GM10266 (cell line): Measurements from ENCODE around the gene UQCC2.

Experiments used
- DNase-seq: peaks from one replicate; pipeline ENCODE4 v3.0.0; 2012; ENCODE audit errors: extremely low spot score
- TF ChIP-seq, protein P1 (sequence below): IDR thresholded peaks from 2 replicates; pipeline ENCODE4 v1.5.1; 2012; ENCODE audit warnings: mild to moderate bottlenecking, low read depth; ENCODE audit not compliant: control insufficient read depth, insufficient read depth; ENCODE audit errors: missing control alignments

The UQCC2 gene

DNA sequence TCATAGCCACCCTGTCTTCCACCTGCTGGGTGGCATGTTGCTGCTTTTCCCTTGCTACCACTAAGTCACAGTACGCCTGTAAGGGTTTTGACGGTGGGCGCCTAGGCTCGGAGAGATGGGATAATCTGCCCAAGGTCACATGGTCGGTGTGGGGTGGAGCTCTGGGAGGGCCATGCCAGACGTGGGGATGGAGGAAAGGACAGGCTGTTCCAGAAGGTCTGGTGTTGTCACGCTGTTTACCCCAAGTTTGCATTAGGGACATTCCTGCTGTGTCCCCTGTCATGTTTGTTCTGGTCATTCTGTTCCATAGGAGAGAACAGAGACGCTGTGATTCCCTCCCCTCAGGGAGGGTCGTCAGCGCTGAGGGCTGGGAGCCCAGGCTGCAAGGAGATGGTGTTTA is 19.1 kb upstream of the UQCC2 start:
- DNase-seq, result no peak
- TF ChIP-seq, protein P1, sequence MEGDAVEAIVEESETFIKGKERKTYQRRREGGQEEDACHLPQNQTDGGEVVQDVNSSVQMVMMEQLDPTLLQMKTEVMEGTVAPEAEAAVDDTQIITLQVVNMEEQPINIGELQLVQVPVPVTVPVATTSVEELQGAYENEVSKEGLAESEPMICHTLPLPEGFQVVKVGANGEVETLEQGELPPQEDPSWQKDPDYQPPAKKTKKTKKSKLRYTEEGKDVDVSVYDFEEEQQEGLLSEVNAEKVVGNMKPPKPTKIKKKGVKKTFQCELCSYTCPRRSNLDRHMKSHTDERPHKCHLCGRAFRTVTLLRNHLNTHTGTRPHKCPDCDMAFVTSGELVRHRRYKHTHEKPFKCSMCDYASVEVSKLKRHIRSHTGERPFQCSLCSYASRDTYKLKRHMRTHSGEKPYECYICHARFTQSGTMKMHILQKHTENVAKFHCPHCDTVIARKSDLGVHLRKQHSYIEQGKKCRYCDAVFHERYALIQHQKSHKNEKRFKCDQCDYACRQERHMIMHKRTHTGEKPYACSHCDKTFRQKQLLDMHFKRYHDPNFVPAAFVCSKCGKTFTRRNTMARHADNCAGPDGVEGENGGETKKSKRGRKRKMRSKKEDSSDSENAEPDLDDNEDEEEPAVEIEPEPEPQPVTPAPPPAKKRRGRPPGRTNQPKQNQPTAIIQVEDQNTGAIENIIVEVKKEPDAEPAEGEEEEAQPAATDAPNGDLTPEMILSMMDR, result no peak

DNA sequence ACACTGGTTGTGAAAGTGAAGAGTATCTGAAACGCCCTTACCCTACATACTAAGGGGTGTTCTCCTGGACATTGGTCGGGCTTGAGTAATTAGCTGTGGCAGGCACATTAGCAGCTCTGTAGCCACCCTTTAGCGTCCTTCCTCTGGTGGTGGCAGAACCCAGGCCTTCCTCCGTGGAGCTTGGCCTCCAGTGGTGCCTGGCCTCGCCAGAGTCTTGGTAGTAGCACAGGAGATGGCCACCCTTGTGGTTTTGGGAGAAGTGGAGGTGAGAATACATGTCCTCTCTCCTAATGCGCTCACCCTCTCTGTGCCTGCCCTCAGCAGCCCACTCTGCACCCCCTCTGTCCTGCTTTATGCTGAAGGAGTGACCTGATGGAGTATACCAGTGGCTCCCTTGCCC is 17.6 kb upstream of the UQCC2 start:
- no peak for DNase-seq
- TF ChIP-seq, protein P1, result no peak

DNA sequence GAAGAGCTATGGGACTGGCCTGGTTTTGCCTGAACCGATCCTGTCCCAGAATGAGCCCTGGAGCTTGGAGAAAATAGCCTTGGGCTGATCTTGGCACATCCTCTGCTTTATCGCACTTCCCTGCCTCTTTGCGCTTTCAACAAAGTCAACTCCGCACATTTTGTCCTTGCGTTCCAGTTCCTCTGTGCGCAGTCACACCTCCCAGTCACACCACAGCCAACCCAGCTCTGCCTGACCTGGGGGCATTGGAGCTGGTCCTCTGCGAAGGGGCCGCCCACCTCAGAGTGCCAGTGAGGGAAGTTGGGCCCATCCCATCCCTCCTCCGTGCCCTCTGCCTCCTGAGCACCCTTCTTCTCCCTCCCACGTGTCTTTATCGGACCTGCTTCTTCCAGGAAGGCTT is 16.9 kb upstream of the UQCC2 start:
- TF ChIP-seq, protein P1, result no peak
- no peak for DNase-seq

DNA sequence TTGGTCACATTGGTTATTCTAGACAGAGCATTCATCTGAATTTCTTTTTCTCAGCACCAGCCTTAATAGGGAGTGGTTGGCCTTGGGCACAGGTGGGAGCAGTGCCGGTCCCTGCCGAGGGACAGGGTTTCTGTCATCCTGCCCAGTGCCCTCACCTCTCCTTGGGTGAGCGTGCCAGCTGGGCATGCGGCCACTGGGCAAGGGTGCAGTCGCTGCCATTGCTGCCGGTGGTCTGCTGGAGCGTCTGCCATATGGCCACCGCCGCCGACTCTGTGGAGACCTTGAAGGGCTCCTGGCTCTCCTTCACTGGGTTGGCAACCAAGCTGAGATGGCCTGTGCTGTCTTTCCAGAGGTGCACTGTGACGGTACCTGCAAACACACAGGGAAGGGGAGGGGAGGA is 16.4 kb upstream of the UQCC2 start:
- DNase-seq, result no peak
- TF ChIP-seq, protein P1, result no peak

DNA sequence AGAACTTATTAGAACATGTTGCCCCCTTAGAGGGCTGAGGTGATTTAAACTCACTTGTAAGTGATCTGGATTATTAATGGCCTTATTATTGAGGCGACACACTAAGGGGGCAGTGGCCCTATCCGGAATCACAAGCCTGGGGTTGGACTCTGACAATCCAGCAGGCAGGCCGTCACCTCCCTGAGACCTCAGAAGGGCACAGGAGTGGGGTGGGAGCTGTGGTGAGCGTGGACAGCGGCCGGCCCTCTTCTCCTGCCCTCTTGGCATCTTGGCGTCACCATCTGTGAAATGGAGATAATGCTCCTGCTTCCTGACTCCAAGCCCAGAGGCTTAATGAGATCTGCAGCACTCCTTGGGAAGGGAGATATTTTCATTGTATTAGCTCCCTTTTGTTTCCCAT is 15.6 kb upstream of the UQCC2 start:
- TF ChIP-seq, protein P1, result no peak

DNA sequence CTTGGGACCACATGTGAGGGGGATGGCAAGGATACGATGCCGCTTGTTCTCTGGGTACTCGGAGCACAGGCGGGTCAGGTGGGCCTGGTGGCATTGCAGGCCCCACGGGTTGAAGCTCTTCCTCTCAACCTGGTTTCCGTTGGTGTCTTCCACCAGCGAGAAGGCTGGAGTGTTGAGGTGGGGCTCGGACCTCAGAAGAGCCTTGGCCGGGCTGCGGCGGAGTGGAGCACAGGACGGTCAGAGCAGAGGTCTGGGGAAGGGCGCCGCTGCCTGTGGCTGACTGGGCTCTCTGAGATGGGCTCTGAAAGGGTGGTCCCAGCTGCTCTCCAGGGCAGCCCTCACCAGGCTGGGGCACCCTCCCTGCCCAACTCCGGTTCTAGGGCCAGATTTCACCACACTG is 15.2 kb upstream of the UQCC2 start:
- DNase-seq, result no peak
- TF ChIP-seq, protein P1, result no peak

More for the DNA sequence above, 15.6 kb upstream of the UQCC2 start:
- DNase-seq, result no peak

DNA sequence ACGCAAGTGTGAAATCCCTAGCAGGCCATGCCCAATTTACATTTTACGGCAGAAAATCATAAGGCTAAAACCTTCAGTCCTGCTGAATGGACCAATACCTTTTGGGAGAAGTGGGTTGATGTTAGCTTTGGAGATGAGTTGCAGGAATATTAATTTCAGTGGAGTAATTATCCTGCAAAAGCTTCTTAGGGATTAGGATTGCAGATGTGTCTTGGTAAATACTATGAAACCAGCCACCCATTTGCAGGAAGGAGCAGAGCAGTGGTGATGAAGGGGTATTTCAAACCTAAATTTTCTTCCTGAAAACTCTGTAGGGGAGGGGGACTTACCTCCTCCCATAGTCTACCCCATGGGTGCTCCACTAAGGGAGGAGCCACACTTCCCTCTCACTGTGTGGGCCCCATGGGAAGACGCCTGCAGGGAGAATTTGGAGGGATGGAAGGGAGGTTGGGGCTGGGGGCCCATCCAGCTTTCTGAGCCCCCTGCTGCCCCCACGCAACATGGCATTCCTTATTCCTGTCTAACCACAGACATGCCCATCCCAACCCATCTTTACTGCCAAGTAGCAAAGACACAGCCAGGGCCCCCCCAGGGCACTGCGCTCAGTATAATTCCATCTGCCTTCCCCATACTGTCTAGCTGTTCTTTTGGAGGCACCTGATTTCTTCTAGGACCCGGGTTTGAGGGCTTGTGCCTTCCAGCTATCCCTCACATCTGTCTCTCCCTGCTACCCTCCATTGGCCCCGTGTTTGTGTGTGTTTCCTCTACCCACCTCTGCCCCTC is 14.6 kb upstream of the UQCC2 start:
- no peak for DNase-seq
- TF ChIP-seq, protein P1, result no peak
